MM.1S (cell line): Measurements from ENCODE around the gene MBOAT7.

Experiments
- DNase-seq: peaks from one replicate; pipeline ENCODE4 v3.0.0-alpha.2; 2015
- H2AFZ ChIP-seq: fragments of 300-600 bp; sonication (generic); 2 replicates; pipeline ENCODE4 v1.6.0; 2016; ENCODE audit warnings: antibody characterized with exemption, low read length
- H3F3A ChIP-seq: fragments of 300-600 bp; sonication (generic); 2 replicates; pipeline ENCODE4 v1.6.1; 2016; ENCODE audit warnings: mild to moderate bottlenecking, antibody characterized with exemption, low read length, moderate library complexity, mixed read lengths; ENCODE audit not compliant: insufficient read depth
- H3K27ac ChIP-seq: fragments of 300-600 bp; sonication (generic); 2 replicates; pipeline ENCODE4 v1.5.1; 2016; ENCODE audit warnings: mild to moderate bottlenecking, low read length
- H3K27me3 ChIP-seq: fragments of 300-600 bp; sonication (generic); replicated peaks from 2 replicates; pipeline ENCODE4 v1.6.0; 2016; ENCODE audit warnings: low read length; ENCODE audit not compliant: insufficient read depth
- H3K36me3 ChIP-seq: fragments of 300-600 bp; sonication (generic); replicated peaks from 2 replicates; pipeline ENCODE4 v1.6.1; 2016; ENCODE audit warnings: mild to moderate bottlenecking, low read length, mixed read lengths; ENCODE audit not compliant: insufficient read depth
- H3K4me1 ChIP-seq: fragments of 300-600 bp; sonication (generic); 2 replicates; pipeline ENCODE4 v1.6.1; 2016; ENCODE audit warnings: low read length, mixed read lengths
- H3K4me2 ChIP-seq: fragments of 300-600 bp; sonication (generic); 2 replicates; pipeline ENCODE4 v1.6.0; 2016; ENCODE audit warnings: low read depth, low read length
- H3K4me3 ChIP-seq: fragments of 300-600 bp; sonication (generic); 2 replicates; pipeline ENCODE4 v1.5.1; 2016; ENCODE audit warnings: low read length, mixed read lengths
- H3K79me2 ChIP-seq: fragments of 300-600 bp; sonication (generic); 2 replicates; pipeline ENCODE4 v1.6.1; 2016; ENCODE audit warnings: mixed run types, low read length, mixed read lengths
- H3K9ac ChIP-seq: fragments of 300-600 bp; sonication (generic); 2 replicates; pipeline ENCODE4 v1.6.1; 2016; ENCODE audit warnings: low read length, mixed read lengths
- H3K9me2 ChIP-seq: fragments of 300-600 bp; sonication (generic); replicated peaks from 2 replicates; pipeline ENCODE4 v1.6.1; 2016; ENCODE audit warnings: mild to moderate bottlenecking, low read length, mixed read lengths; ENCODE audit not compliant: insufficient read depth
- H3K9me3 ChIP-seq: fragments of 300-600 bp; sonication (generic); replicated peaks from 2 replicates; pipeline ENCODE4 v1.6.1; 2016; ENCODE audit warnings: mild to moderate bottlenecking, low read length, mixed read lengths; ENCODE audit not compliant: insufficient read depth
- H4K20me1 ChIP-seq: fragments of 300-600 bp; sonication (generic); 2 replicates; pipeline ENCODE4 v1.6.1; 2016; ENCODE audit warnings: mild to moderate bottlenecking, low read length, moderate library complexity, mixed read lengths; ENCODE audit not compliant: insufficient read depth
- CTCF ChIP-seq: fragments of 300-600 bp; sonication (generic); IDR thresholded peaks from 2 replicates; pipeline ENCODE4 v1.5.1; 2016; ENCODE audit warnings: antibody characterized with exemption, low read length, mixed read lengths
- EZH2 ChIP-seq: fragments of 300-600 bp; sonication (generic); optimal IDR thresholded peaks from 2 replicates; pipeline ENCODE3; 2017; ENCODE audit warnings: low read depth, mild to moderate bottlenecking, antibody characterized with exemption, low read length, mixed read lengths
- EZH2phosphoT487 ChIP-seq: fragments of 300-600 bp; sonication (generic); IDR thresholded peaks from 2 replicates; pipeline ENCODE4 v1.6.1; 2018; ENCODE audit warnings: antibody characterized with exemption, low read length

The MBOAT7 gene

GRCh38 chr19:54137699-54138488 lies 51.5 kb downstream of the MBOAT7 start, which contains the start of gene CNOT3:
CNOT3 (plus strand) TSS chr19:54137762; CDS start chr19:54142979, 5,217 bp downstream.
- Histone ChIP-seq H3K9me3 (no peaks in the 10 kb centered on the region), H3K27me3 (no peaks in the 10 kb centered on the region), H3K4me2 (peak within 1 kb of the TSS; percentile 86), H3K36me3 (no peaks in the 10 kb centered on the region), H3F3A (no peaks in the 10 kb centered on the region), H2AFZ (peak within 1 kb of the TSS; percentile 75), H3K9me2 (no peaks in the 10 kb centered on the region), H4K20me1 (peaks cover 10% of the 10 kb centered on the region; the same call in 1 of the 2 replicates), H3K4me1 (peaks cover 10% of the 10 kb centered on the region), H3K9ac (peak within 1 kb of the TSS; percentile 99), H3K4me3 (peak within 1 kb of the TSS; percentile 80), H3K79me2 (peaks cover 53% of the 10 kb centered on the region), H3K27ac (peak within 1 kb of the TSS; percentile 60; the same call in 1 of the 2 replicates)
- peak; percentile 29 for DNase-seq
- TF ChIP-seq CTCF, result peak; percentile 13; the same call in 1 of the 2 replicates
- TF ChIP-seq EZH2, result no peak

GRCh38 chr19:54136864-54137698 lies 52.3 kb downstream of the MBOAT7 start:
- Histone ChIP-seq H3K27me3 (no peaks in the 10 kb centered on the region), H3K36me3 (no peaks in the 10 kb centered on the region), H3K4me1 (peaks cover 10% of the 10 kb centered on the region), H3K27ac (peak overlapping the region; percentile 24; the same call in 1 of the 2 replicates), H3K9me2 (no peaks in the 10 kb centered on the region), H3K4me2 (peak overlapping the region; percentile 86), H3K4me3 (peak overlapping the region; percentile 80), H3F3A (no peaks in the 10 kb centered on the region), H3K9ac (peak overlapping the region; percentile 99; the same call in 1 of the 2 replicates), H4K20me1 (peaks cover 6% of the 10 kb centered on the region; the same call in 1 of the 2 replicates), H3K9me3 (no peaks in the 10 kb centered on the region), H3K79me2 (peaks cover 45% of the 10 kb centered on the region), H2AFZ (peak overlapping the region; percentile 75)
- TF ChIP-seq CTCF (no peak), EZH2 (no peak), EZH2phosphoT487 (no peak)
- peak; percentile 100 for DNase-seq

GRCh38 chr19:54136086-54136863 lies 53.1 kb downstream of the MBOAT7 start:
- peak overlapping the region; percentile 86 for H3K4me2 ChIP-seq
- peak overlapping the region; percentile 69 for H3K4me3 ChIP-seq
- no peaks in the 10 kb centered on the region for H3K9me3 ChIP-seq
- peaks cover 10% of the 10 kb centered on the region for H3K4me1 ChIP-seq
- peaks cover 37% of the 10 kb centered on the region for H3K79me2 ChIP-seq
- no peak for TF ChIP-seq EZH2phosphoT487
- TF ChIP-seq CTCF, result no peak
- TF ChIP-seq EZH2, result no peak
- no peaks in the 10 kb centered on the region for H3K36me3 ChIP-seq
- H3K9me2 ChIP-seq, result no peaks in the 10 kb centered on the region
- H3K27me3 ChIP-seq, result no peaks in the 10 kb centered on the region
- peaks cover 6% of the 10 kb centered on the region; the same call in 1 of the 2 replicates for H4K20me1 ChIP-seq
- H3F3A ChIP-seq, result no peaks in the 10 kb centered on the region
- peak overlapping the region; percentile 75 for H2AFZ ChIP-seq
- peak overlapping the region; percentile 24; the same call in 1 of the 2 replicates for H3K27ac ChIP-seq
- H3K9ac ChIP-seq, result peak overlapping the region; percentile 35; the same call in 1 of the 2 replicates
- DNase-seq, result peak; percentile 27
